SIG-M5 treated with dmso at 0.1 percent for 504 hours (cell line): ENCODE measurements around the gene ARHGAP23.

Experiments used
- DNase-seq: peaks from one replicate; lab custom pipeline; 2025; ENCODE audit not compliant: unreplicated experiment; lab: John Stamatoyannopoulos, UW

The ARHGAP23 gene

DNA sequence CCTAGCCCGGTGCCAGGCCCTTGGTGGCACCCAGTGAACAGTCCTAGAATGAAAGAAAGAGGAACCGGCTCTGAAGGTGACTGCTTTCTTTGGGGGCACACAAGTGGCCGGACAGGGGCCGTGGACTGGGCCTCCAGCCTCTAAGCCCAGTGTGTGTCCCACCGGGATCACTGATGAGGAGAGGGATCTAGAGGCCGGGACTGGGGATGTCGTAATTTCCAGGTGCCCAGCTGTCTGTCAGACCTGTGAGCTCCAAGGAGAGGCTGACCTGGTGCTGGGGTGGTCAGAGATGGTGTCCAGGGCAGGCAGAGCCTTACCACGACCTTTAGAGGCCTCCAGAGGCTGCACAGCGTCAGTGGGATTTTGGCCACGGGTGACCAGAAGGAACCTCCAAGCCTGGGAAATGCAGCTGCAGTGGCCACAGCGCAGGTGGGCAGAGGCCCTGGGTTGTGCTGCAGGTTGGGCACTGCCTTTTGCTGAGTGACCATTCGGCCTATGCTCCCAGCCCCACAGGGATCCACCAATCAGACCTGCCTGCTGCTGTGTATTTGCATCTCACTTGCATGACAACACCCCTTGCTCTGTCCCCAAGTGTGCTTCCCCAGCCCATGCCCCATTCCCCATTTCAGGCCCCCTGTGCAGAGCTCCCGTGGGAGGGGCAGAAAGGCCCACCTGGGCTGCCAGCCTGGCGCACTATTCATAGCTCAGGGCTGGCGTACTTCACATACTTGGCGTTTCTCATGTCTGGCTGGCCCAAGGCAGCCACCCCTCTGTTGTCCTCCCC is 12.5 kb downstream of the ARHGAP23 start:
- no peak for DNase-seq

DNA sequence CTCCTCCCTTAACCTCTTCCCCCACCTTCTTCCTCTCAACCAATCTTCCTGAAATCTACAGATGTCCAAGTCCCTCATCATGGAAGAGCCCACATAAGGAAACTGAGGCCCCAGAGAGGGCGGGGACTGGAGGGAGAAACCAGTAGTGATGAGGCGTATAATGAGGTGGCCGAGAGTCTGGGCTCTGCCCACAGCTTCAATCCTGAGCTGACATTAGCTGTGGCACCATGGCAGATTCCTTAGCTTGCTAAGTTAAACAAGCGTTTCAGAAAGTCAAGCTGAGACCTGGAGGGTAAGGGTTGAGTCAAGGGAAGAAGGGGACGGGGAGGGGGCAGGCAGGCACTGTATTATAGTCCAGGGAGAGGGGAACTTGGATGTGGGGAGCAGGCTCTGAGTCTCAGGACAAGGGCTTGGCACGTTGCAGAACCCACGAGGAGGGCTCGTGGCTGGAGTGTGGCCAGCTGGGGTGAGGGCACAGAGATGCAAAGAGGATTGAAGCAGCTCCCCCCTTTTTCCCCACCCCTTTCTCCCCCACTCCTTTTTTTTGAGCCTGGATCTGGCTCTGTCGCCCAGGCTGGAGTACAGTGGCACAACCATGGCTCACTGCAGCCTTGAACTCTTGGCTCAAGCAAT is 13.3 kb downstream of the ARHGAP23 start:
- no peak for DNase-seq

DNA sequence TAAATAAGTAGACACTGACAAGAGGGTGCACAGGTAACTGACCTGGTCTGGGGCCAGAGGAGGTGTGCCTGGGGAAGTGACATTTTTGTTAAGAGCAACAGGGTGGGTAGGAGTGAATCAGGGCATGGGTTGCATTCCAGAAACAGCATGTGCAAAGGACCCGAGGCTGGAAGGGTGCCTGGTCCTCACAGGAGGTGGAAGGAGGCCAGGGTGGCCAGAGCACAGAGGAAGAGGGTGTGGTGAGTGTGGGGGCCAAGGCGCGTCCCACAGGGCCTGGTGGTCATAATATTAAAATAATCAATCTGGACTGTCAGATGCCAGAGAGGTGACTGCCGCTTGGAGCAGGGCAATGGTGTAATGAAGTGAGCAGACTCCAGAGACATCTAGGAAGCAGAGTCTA is 14.3 kb downstream of the ARHGAP23 start:
- DNase-seq = no peak

DNA sequence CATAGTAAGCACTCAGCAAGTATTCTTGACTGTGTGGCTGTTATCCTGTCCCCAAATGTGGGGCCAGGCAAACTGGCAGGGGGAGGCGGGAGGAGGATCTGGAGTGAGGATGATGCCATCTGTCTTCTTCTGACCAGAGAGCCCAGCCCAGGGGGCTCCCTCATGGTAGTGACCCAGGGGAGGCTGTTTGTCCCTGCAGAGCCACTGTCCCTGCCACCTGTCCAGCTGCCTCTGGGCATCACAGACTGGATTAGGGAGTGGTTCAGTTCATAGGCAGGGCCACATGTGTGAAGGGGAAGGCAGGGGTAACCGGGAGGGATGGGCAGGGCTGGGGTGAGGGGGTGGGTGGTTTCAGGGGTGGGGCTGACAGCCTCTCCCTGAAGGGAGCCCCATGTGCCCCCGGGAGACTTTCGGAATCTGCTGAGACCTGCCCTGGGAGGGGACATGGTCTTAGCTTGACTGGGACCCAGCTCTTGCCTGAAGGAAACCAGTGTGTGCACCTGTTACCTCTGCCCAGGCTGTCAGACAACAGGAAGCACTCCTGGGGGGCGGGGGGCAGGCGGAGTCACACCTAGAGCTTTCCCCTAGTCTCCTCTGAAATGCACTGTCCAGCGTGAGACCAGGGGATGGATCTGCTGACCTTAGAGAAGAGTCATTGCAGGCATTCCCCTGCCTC is 15.2 kb downstream of the ARHGAP23 start:
- no peak for DNase-seq

DNA sequence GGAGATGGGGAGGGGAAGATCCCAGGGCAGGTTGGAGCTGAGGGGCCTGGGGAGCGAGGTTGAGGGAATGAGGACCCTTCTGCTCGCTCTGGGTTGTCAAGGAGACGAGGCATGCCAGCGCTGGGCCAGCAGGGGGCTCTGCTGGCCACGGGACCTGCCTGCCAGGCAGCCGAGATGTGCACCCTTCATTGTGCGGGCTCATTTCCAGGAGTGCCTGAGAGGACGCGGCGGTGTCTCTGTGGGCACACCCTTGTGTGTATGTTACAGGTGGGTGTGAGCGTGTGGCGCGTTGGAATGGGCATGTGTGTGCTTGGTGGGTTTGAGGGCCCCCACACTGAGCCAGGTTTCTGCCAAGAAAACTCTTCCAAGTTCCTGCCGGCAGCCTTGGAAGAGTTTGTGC is 15.9 kb downstream of the ARHGAP23 start:
- DNase-seq = peak; percentile 22

DNA sequence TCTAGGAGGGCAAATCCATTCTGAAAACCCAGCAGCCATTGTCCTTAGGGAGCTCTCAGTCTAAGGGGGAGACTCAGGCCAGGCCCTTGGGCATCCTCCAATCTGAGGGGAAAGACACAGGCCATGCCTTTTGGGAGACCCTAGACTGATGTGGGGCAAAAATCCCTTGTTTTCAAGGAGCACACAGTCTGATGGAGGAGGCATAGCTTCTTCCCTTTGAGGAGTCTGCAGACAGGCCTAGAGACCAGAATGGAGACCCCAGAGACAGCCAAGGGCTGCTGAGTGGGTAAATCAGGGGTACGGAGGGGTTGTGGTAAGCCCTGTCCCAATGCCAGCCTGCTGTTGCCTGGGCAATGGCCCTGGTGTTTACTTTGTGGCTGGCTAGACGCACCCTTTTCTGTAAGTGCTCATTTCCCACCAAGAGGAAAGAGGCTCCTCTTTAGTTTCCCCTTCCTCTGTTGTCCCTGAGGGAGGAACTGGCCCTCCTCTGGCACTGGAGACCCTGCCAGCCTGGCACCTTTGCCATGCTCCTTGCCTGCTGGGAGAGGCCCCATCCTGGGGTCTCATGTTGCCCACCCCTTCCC is 19.3 kb downstream of the ARHGAP23 start:
- DNase-seq = no peak

DNA sequence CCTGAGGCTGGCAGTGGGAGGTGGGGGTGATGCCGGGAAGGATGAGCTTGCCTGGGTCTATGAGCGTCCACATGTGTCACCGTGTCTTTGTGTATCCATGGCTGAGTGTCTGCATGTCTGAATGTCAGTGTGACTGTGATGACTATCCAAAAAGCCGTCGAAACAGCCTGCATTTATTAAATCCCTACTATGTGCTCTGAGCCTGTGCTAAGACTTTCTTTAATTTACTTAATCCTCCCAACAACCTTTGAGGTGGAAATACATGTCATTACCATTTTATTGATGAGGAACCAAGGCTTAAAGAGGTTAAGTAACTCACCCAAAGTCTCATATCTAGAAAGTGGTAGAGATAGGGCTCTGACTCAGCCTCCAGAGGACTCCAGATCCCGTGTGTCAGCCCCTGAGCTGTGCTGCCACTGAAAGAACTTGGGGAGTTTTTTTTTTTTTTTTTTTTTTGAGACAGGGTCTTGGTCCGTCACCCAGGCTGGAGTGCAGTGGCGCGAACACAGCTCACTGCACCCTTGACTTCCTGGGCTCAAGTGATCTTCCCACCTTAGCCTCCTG is 20.0 kb downstream of the ARHGAP23 start:
- DNase-seq = no peak

DNA sequence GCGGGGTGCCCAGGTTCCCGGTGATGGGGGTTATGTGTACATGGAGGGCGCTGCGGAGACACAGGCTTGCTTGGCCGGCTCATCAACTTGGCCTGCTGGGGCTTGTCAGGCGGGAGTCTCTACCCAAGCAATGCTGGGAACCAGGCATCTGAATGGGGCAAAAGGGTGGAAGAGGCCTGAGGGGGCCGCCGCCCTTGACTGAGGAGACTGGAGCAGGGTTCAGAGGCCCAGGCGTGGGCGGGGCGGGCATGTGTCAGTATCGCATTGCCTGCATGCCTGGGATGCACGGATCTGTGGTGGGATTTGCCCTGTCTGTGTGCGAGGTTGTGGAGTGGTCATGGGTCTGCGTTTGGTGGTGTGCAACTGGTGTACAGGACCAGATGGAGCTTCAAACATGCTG is 21.1 kb downstream of the ARHGAP23 start:
- no peak for DNase-seq

DNA sequence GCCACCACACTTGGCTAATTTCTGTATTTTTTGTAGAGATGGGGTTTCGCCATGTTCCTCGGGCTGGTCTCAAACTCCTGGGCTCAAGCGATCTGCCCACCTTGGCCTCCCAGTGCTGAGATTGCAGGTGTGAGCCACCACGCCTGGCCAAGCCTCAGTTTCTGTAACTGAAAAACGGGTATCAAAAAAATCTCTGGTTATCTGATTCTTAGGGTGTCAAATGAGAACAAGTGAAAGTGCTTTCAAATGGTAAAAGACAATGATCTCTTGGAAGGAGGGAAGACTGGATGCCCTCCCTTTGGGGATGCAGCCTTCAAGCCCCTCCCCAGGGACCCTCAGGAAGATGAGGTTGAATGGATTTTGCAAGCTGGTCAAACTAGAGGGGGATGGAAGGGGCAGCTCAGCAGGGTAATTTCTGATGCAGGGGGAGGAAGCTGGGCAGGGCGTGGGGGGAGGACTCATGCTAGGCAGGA is 22.3 kb downstream of the ARHGAP23 start:
- no peak for DNase-seq

DNA sequence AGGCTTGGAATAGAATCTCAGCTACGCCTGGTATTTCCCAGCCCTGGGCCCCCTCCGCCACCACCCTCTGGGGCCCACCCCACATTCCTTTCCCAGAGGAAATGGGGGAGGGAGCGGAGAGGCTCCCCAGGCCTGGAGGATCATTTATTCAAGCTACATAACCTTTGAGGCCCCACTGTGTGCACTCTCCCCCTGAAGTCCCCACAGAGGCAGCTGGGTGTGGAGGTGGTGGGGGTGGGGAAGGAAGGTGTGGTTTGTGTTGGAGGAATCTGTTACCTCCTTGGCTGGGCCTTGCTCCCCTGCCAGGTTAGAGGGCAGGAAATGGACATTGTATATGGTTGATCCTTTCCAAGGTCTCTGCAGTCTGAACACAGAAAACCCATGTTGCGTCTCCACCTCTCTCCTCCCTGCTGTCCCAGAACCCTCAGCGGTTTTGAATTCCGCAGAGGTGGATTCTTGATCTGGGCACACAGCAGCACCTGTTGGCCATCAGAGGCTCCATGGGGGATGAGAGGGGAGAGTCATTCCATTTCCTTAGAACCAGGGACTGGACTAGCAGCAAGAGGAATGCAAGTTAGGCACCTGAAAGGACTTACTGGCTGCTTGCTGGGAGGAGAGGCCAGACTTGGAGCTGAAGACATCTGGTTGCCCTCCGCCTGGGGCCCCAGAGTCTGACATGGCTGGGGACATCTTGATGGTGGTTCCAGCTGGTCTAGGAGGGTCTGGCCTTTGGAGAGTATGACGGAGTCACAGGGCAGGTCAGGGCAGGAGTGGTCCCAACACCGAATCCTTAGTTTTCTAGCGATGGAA is 23.0 kb downstream of the ARHGAP23 start:
- DNase-seq = no peak

DNA sequence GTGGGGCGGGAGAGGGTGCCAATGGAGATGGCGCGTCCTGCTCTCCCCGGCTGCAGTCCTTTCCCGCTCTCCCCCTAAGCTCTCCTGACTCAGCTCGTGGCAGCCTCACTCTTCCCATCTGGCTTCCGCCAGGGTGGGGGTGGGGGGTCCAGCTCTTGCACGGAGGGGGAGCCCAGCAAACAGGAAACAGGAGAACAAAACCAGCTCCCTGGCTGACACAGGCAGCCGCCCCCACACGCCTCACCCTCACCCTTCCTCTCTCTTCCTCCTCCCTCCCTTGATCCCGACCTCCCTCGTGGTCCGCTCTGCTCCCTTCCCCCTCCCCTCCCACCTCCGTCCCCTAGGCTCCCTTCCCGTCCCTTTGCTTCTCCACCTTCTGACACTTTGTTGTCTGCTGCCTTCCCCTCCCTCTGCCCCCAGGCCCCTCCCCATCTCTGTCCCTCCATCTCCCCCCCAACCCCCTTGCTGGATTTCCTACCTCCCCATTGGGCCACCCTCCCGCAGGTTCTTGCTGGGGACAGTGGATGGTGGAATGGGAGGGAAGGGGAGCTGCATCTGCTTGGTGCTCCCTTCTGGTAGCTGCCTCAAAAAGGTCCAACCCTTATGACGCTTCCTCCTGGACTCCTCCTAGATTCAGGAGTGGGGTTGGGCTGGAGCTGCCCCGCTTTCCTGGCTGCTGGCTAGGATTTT is 23.7 kb downstream of the ARHGAP23 start:
- DNase-seq = no peak

DNA sequence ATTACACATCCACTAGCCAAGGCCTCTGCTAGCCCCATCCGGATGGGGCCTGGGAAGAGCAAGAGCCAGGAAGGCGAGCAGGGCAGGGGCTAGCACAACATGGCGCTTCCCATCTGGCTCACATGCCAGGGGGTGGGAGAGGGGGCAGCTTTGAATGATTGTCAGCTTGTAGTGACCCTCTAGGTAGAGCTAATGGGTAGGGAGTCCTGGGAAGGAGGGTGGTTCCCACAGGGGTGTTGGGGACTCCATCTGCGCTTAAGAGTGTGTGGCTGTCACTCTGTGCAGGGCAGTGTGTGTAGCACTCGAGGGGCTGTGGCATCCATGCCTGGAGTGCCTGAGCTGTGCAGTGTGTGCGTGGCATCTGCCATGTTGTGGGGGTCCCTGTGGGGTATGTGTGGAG is 24.5 kb downstream of the ARHGAP23 start:
- no peak for DNase-seq

DNA sequence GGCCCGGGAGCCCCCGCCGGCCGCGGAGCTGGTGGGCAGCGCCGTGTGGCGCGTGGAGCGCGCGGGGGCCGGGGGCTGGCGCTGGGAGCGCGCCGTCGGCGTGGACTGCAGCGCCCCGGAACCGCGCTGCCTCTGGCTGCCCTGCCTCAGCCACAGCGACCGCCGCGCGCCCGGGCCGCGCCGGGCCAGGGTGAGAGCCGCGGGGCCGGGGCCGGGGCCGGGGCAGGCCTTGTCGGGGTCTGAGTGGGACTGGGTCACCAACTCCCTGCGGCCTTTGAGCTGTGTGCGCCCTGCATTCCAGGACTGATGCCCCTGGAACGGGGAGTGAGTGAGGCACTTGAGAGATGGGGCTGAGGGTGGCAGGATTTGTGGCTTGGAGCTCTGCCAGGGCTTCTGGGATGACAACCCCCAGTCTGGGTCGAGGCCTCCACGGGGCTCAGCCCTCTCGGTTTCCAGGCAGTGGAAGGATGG is 25.7 kb downstream of the ARHGAP23 start:
- no peak for DNase-seq

DNA sequence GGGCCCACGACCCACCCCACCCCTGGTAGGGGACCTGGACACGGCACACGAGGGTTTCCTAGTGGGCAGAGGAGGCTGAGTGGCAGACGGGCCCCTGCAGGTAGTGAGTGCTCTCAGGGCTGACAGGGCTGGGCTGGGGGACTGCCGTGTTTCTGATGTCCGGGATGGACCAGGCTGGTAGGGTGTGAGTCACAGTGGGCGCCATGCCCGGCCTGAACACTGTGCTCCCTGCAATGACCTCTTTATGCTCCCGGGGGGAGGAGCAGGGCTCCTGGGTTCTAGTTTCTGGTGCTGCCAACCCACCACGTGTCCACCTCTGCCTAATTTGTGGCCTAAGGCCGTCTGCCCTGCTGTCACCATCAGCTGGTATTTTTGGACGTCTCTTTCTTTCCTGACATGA is 26.3 kb downstream of the ARHGAP23 start:
- DNase-seq = no peak

DNA sequence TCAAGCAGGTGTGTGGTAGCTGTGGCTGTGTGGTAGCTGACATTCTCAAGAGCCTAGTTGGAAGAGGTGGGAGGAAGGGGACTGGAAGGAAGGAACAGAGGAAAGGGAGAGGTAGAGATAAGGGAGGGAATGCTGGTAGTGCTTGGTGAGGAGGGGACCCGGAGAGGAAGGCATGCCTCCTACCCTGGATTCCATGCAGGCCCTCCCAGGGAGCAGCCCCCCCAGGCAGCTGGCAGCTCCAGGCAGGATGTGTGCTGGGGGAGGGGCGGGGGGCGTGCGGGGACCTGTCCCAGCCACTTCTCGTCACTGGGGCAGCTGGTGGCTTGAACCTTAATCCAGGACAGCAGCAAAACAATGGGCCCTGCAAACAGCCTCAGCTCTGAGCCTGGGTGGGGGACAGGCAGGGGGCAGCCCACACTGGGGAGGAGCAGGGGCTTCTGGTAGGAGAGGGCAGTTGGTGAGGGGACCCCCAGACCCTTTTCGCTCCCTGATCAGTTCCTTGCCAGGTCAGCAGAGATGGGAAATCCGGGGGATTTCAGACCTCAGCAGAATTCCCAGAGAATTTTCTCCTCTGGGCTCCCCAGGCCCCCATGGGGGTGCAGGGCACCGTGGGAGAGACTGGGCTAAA is 27.1 kb downstream of the ARHGAP23 start:
- DNase-seq = no peak

DNA sequence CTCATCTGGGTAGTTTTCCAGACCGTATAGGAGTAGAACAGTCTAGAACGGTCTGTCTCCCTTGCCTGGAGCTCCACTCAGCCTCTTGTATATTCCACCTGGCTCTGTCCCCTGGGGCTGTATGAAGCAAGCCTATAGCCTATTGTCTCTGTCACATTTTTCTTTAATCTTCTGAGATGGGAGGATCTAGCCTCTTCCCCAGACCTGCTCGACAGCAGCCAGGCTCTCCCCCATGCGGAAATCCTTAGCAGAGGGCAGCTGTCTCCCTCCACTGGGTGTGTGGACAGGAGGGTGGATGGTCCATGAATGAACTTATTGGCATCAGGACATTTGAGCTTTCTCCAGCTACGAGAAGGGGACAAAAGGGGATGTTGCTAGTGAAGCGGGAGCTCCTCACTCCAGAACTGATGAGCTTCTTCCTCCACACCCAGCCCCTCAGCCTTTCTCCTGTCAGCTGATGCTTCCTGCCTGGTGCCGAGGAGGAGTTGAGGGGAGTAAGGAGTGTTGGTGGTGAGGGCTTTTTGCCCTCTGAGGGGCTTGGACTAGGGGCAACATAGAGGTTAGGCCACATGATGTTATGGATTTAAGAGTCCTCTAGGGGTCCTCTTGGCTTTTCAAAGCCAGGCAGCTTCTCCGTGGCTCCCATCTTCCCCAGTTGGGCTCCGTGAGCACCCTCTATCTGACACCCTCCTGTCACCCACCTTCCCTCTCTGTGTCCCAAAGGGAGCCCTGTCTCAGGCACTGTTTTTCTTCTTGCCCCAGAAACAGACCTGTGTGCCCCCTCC is 28.0 kb downstream of the ARHGAP23 start:
- no peak for DNase-seq

DNA sequence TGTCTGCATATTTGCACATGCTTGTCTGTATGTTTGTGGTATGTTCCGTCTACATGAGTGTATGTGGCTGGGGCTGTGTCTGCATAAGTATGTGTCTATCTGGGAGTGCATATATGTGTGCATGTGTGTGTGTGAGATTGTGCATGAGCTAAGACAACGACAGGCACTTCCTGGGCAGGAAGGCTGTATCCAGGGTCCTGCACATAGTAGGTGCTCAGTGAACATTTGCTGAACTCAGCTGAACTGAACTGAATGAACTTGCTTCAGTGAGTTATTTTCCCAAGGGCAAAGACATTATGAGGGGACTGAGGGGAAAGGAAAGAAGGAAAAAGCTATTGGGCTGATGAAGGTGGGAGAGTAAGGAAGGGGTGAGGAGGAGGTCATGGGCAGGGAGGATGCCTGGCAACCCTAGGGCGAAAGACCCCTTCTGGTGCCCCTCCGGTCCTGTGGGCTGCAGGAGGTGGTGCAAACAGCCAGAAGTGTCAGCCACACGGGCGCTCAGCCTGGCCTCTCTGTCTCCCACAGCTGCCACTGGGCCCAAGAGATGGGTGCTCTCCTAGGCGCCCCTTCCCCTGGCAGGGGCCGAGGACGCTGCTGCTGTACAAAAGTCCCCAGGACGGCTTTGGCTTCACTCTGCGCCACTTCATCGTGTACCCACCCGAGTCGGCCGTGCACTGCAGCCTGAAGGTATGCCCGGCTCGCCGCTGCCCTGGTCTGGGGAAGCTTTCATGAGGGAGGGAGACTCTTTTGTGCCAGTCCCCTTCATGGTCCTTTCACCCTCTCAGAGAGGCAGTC is 29.5 kb downstream of the ARHGAP23 start:
- no peak for DNase-seq

DNA sequence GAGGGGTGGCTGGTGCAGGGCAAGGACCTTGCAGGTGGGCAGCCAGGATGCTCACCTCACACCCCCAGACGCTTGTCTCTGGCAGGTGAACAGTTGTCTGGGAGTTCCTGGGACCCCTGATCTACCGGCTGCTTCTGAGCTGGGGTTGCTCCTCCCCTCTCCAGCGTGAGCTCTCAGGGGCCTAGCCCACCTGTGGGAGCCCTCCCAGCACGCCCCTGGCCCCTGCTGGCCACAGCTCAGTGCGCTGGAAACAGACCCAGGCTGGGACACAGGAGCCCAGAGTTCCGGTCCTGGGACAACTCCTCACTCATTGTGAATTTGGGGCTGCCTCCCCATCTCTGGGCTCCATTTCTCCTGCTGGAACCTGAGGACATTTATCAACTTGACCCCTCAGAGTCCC is 30.3 kb downstream of the ARHGAP23 start:
- no peak for DNase-seq
